SK-N-MC (cell line): Measurements from ENCODE around the gene RBMS1.

ENCODE experiments used
- EZH2 ChIP-seq: fragments of 200-600 bp; sonication (generic); IDR thresholded peaks from one replicate; pipeline ENCODE4 v1.6.1; 2017; ENCODE audit warnings: antibody characterized with exemption
- POLR2AphosphoS5 ChIP-seq: IDR thresholded peaks from 2 replicates; pipeline ENCODE4 v1.6.1; 2012; ENCODE audit warnings: mild to moderate bottlenecking, low read depth, low read length, borderline replicate concordance

DNA sequence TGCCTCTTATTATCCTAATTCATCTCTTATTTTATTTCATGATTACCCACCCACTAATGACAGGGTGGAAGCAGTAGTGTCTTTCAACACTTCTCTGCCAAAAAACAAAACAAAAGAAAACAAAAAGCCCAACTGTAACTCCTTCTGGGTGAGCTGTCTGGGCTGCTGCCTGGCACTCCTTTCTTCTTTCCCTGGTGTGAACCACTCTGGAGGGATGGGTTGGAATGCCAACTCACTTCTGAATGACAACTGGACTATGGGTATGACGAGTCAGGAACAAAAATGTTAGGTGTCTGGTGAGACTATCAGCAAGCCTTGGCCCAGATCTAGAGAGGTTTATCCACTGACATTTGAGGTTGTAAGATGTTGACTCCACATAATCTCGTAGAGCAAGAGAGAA, 205.3 kb downstream of the RBMS1 start:
- no peak for TF ChIP-seq EZH2
- TF ChIP-seq POLR2AphosphoS5: no peak
